Measurements from ENCODE around the gene DEFB123. TPM values are rescaled to one million over a fixed set of nuclear protein-coding genes. Genes with fewer than 3 reads are reported as not detected.

Gene DEFB123, protein sequence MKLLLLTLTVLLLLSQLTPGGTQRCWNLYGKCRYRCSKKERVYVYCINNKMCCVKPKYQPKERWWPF
- not detected for total RNA-seq

DNA sequence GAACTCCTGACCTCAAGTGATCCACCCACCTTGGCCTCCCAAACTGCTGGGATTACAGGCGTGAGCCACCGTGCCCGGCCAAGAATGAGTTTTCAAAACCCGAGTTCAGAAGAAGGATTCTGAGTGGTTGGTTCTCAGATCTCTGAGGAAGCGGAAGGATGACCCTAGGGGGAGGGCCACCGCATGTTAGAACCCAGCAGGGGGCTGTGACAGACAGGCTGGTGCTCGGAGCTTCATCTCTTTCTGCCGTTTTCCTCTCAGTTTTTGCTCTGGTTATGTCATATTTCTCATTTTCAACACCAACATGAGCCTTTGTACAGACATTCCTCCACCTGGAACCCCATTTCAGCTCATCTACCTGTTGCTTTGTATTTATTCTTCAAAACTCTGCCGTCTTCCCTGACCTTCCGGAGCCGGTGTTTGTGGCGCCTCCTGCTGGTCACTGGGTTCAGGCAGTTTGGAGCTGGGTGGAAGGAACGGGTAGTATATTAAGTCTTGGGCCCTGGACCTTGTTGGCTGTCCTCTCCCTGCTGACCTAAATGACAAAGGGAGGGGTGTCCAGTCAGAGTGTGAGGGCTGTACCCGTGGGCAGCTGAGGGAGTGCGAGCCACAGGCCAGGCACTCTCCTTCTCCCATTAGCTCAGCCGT, at the start of gene DEFB123:
DEFB123 (plus strand) TSS at position 621 of the 648 bp plus-strand sequence. CDS start 67 bp downstream, outside the sequence.
- TF ChIP-seq POLR2AphosphoS5 (IDR thresholded peaks at IDR 0.05) (no peak), POLR2A (IDR thresholded peaks at IDR 0.05) (no peak), EP300 (IDR thresholded peaks at IDR 0.05) (no peak)
- TF ChIP-seq, protein P1, sequence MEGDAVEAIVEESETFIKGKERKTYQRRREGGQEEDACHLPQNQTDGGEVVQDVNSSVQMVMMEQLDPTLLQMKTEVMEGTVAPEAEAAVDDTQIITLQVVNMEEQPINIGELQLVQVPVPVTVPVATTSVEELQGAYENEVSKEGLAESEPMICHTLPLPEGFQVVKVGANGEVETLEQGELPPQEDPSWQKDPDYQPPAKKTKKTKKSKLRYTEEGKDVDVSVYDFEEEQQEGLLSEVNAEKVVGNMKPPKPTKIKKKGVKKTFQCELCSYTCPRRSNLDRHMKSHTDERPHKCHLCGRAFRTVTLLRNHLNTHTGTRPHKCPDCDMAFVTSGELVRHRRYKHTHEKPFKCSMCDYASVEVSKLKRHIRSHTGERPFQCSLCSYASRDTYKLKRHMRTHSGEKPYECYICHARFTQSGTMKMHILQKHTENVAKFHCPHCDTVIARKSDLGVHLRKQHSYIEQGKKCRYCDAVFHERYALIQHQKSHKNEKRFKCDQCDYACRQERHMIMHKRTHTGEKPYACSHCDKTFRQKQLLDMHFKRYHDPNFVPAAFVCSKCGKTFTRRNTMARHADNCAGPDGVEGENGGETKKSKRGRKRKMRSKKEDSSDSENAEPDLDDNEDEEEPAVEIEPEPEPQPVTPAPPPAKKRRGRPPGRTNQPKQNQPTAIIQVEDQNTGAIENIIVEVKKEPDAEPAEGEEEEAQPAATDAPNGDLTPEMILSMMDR (IDR thresholded peaks at IDR 0.05), result no peak
- no peak for ATAC-seq
- H3K27me3 ChIP-seq, result peaks cover 16% of the 10 kb centered on the region
- H3K36me3 ChIP-seq, result no peaks in the 10 kb centered on the region
- no peak within 1 kb of the TSS for H3K4me3 ChIP-seq
- H3K27ac ChIP-seq, result no peak within 1 kb of the TSS
- no peaks in the 10 kb centered on the region for H3K9me3 ChIP-seq
- no peaks in the 10 kb centered on the region for H3K4me1 ChIP-seq
- 63 to 69% methylated on average over 4 to 7 of the region's 16 CpGs for WGBS, 2 donors (ENCODE audit: low coverage in 1 of 2)

DNA sequence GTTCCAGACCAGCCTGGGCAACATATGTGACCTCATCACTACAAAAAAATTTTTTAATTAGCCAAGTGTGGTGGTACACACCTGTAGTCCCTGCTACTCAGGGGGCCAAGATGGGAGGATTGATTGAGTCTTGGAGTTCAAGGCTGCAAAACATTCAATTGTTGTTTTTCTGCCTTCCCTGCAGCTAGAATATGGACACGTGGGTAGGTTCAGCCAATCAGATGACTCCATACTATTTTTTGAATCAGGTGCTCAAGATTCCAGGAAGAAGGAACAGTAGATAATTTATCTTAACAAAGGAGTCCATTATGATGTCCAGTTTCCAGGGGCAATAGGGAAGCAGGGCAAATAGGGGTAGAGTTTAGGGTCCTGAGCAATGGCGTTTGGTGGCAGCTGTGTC, 47.6 kb upstream of the DEFB123 start:
- TF ChIP-seq POLR2A (IDR thresholded peaks at IDR 0.05) (no peak), EP300 (IDR thresholded peaks at IDR 0.05) (no peak), POLR2AphosphoS5 (IDR thresholded peaks at IDR 0.05) (no peak)
- TF ChIP-seq, protein P1 (IDR thresholded peaks at IDR 0.05), result no peak
- 40 to 80% methylated on average over 1 to 2 of the region's 2 CpGs for WGBS, 2 donors (ENCODE audit: low coverage in 1 of 2)
- Histone ChIP-seq H3K9me3 (no peaks in the 10 kb centered on the region), H3K36me3 (no peaks in the 10 kb centered on the region), H3K4me3 (no peak overlapping the region), H3K27me3 (peaks cover 43% of the 10 kb centered on the region), H3K27ac (no peak overlapping the region), H3K4me1 (no peaks in the 10 kb centered on the region)
- ATAC-seq, result no peak

DNA sequence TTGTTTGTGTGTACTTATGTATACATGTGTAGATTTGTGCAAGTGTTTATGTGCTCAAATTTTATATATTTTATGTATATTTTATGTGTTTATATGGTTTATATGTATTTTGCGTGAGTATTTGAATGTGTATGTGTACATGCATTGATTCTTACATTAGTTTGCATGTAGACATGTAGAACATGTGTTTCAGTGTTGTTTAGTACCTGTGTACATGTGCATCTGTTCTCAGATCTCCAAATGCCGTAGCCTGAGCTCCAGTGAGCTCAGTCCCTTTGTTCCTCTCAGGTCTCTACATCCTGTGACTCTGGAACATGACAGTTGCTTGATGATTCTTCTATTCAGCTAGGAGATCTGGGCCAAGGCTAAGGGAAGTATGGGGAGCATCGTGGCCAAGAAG, 45.5 kb upstream of the DEFB123 start:
- Histone ChIP-seq H3K27me3 (peaks cover 31% of the 10 kb centered on the region), H3K4me1 (no peaks in the 10 kb centered on the region), H3K27ac (no peak overlapping the region), H3K36me3 (no peaks in the 10 kb centered on the region), H3K4me3 (no peak overlapping the region), H3K9me3 (no peaks in the 10 kb centered on the region)
- no peak for ATAC-seq
- WGBS, 2 donors (ENCODE audit: low coverage in 1 of 2), result 37 to 63% methylated on average over 1 to 3 of the region's 3 CpGs
- TF ChIP-seq, protein P1 (IDR thresholded peaks at IDR 0.05), result no peak
- TF ChIP-seq EP300 (IDR thresholded peaks at IDR 0.05) (no peak), POLR2AphosphoS5 (IDR thresholded peaks at IDR 0.05) (no peak), POLR2A (IDR thresholded peaks at IDR 0.05) (no peak)

DNA sequence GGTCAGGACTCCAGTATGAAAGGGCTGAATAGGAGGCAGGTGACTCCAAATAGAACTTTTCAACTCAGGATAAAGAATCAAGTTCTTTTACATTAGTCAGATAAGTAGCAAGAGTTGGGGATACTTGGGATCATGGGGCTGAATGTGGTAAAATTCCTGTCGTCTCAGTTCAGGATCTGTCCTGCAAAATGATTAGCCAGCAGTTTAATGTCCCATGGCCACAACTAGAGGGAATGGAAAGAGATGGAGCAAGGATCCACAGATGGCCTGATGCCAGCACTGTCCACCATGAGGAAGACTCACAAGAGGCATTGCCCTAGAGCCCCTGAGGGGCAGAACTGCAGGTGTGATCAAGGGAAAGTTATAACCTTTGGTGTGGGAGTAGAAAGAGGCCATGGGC, 36.5 kb upstream of the DEFB123 start:
- TF ChIP-seq POLR2AphosphoS5 (IDR thresholded peaks at IDR 0.05), result no peak
- TF ChIP-seq, protein P1 (IDR thresholded peaks at IDR 0.05), result no peak
- TF ChIP-seq EP300 (IDR thresholded peaks at IDR 0.05), result no peak
- TF ChIP-seq POLR2A (IDR thresholded peaks at IDR 0.05), result no peak
- 29 to 60% methylated on average over 1 of the region's 1 CpG for WGBS, 2 donors (ENCODE audit: low coverage in 1 of 2)
- Histone ChIP-seq H3K27me3 (peaks cover 11% of the 10 kb centered on the region), H3K4me3 (no peak overlapping the region), H3K27ac (no peak overlapping the region), H3K9me3 (no peaks in the 10 kb centered on the region), H3K36me3 (no peaks in the 10 kb centered on the region), H3K4me1 (no peaks in the 10 kb centered on the region)
- ATAC-seq, result no peak

DNA sequence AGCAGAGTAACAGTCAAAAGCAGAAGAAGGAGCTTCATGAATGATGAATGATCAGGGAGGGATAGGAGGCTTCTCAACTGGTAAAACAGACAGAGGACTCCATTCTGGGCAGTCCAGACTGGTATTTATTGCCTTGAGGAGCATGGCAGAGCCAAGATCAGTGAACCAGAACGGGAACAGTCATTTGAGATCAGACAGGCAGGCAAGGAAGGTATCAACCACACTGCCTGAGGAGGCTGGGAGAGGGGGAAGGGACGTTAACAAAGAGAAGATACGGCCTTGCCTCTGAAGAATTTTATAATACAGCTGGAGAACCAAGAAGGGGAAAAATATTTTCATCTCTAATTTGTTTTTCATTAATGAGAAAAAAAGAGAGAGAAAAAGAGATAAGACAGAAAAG, 34.3 kb upstream of the DEFB123 start, which contains the start of gene DEFB121:
DEFB121 (minus strand) TSS at position 101 of the 400 bp plus-strand sequence; CDS start at position 38, 63 bp downstream.
- H3K27ac ChIP-seq, result no peak within 1 kb of the TSS
- no peaks in the 10 kb centered on the region for H3K36me3 ChIP-seq
- H3K4me3 ChIP-seq, result no peak within 1 kb of the TSS
- H3K9me3 ChIP-seq, result no peaks in the 10 kb centered on the region
- TF ChIP-seq POLR2A (IDR thresholded peaks at IDR 0.05) (no peak), EP300 (IDR thresholded peaks at IDR 0.05) (no peak), POLR2AphosphoS5 (IDR thresholded peaks at IDR 0.05) (no peak)
- TF ChIP-seq, protein P1 (IDR thresholded peaks at IDR 0.05), result no peak
- no peaks in the 10 kb centered on the region for H3K4me1 ChIP-seq
- 38% methylated on average over 3 of the region's 3 CpGs for WGBS, 2 donors (ENCODE audit: low coverage in 1 of 2)
- no peak for ATAC-seq
- H3K27me3 ChIP-seq, result peaks cover 11% of the 10 kb centered on the region

All from gastroesophageal sphincter (tissue), 4 donors.